GM23248 (cell line): Measurements from ENCODE around the gene ENO2.
"Not testable (repeated sequence)": the region's sequence is repeated elsewhere in the genome, so short reads cannot be mapped to it uniquely, and the experiment has no call there.

Experiments
- EZH2 ChIP-seq: fragments of 200-600 bp; sonication (generic); IDR thresholded peaks from 2 replicates; pipeline ENCODE4 v1.6.1; 2018; ENCODE audit warnings: antibody characterized with exemption, mild to moderate bottlenecking; ENCODE audit not compliant: insufficient read depth, poor library complexity, severe bottlenecking
- EZH2phosphoT487 ChIP-seq: fragments of 200-600 bp; sonication (generic); IDR thresholded peaks from 2 replicates; pipeline ENCODE4 v1.6.1; 2018; ENCODE audit warnings: antibody characterized with exemption, moderate library complexity, mild to moderate bottlenecking, low read depth; ENCODE audit not compliant: insufficient read depth

DNA sequence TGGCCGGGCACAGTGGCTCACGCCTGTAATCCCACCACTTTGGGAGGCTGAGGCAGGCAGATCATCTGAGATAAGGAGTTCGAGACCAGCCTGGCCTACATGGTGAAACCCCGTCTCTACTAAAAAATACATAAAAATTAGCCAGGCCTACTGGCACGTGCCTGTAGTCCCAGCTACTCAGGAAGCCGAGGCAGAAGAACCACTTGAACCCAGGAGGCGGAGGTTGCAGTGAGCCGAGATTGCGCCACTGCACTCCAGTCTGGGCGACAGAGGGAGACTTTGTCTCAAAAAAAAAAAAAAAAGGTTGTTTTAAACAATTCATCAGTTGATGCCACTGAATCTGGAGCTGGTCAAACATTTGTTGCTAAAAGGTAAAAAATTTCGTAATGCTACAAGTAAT lies 34.6 kb upstream of the ENO2 start:
- TF ChIP-seq EZH2phosphoT487, EZH2: not testable (repeated sequence)
